Uterus (tissue), 4 donors: ENCODE results near the gene INS. TPM values are rescaled to one million over a fixed set of nuclear protein-coding genes. Genes with fewer than 3 reads are reported as not detected.

Source experiments
- DNase-seq, 2 donors: peaks; one replicate each; pipeline ENCODE4 v3.0.0-alpha.2; 2019 to 2020
- H3K27ac ChIP-seq, 2 donors: fragments of 200-600 bp; sonication (generic); 1 replicate in 1 of 2; 2 replicates in 1 of 2; pipeline ENCODE4 v1.5.1; 2016 to 2018
- H3K27me3 ChIP-seq, 2 donors: fragments of 200-600 bp; sonication (generic); one replicate each; pipeline ENCODE4 v1.5.1; 2018 to 2019; ENCODE audit warnings: control low read depth in 1 of 2
- H3K36me3 ChIP-seq, 2 donors: fragments of 200-600 bp; sonication (generic); one replicate each; pipeline ENCODE4 v1.5.1; 2019; ENCODE audit warnings: control low read depth in 1 of 2
- H3K4me1 ChIP-seq, 2 donors: fragments of 200-600 bp; sonication (generic); one replicate each; pipeline ENCODE4 v1.5.1; 2018 to 2019; ENCODE audit warnings: control low read depth in 1 of 2
- H3K4me3 ChIP-seq, 2 donors: fragments of 200-600 bp; sonication (generic); 1 replicate in 1 of 2; 2 replicates in 1 of 2; pipeline ENCODE4 v1.5.1; 2018 to 2019; ENCODE audit warnings: mild to moderate bottlenecking in 1 of 2
- H3K9me3 ChIP-seq, 2 donors: fragments of 200-600 bp; sonication (generic); one replicate each; pipeline ENCODE4 v1.5.1; 2019; ENCODE audit warnings: control low read depth in 1 of 2
- POLR2A ChIP-seq, 2 donors: fragments of 450-650 bp; IDR thresholded peaks; one replicate each; pipeline ENCODE4 v1.6.1; 2016; ENCODE audit warnings: antibody characterized with exemption in 2 of 2, mild to moderate bottlenecking in 1 of 2, moderate library complexity in 1 of 2
- intact Hi-C: fragments of 100-400 bp; cut with DNase I; formaldehyde crosslinking; loops from one replicate; pipeline ENCODE4 v1.15.1; 2023; ENCODE audit warnings: low total_unique reads
- total RNA-seq, 4 donors: library from RNA; depleted of rRNA in 3 of 4; stranded (reverse); fragments of >200 nt in 3 of 4; gene quantifications; one replicate each; pipeline versions ENCODE4 v1.1.0 to v1.2.4, GENCODE V29; 2014 to 2023
- TF ChIP-seq, protein P1 (sequence below), 4 experiments: fragments of 200-600 bp in 2 of 4; fragments of 450-650 bp in 2 of 4; sonication (generic) in 2 of 4; IDR thresholded peaks; one replicate each; pipeline ENCODE4 v1.5.1; 2016 to 2019; ENCODE audit warnings: antibody characterized with exemption in 4 of 4, mild to moderate bottlenecking in 2 of 4, moderate library complexity in 1 of 4
- donor health status: DM: yes; HTN: yes; CAD: no.

INS gene
- total RNA-seq, 4 donors from 2014 or later: not detected

DNA sequence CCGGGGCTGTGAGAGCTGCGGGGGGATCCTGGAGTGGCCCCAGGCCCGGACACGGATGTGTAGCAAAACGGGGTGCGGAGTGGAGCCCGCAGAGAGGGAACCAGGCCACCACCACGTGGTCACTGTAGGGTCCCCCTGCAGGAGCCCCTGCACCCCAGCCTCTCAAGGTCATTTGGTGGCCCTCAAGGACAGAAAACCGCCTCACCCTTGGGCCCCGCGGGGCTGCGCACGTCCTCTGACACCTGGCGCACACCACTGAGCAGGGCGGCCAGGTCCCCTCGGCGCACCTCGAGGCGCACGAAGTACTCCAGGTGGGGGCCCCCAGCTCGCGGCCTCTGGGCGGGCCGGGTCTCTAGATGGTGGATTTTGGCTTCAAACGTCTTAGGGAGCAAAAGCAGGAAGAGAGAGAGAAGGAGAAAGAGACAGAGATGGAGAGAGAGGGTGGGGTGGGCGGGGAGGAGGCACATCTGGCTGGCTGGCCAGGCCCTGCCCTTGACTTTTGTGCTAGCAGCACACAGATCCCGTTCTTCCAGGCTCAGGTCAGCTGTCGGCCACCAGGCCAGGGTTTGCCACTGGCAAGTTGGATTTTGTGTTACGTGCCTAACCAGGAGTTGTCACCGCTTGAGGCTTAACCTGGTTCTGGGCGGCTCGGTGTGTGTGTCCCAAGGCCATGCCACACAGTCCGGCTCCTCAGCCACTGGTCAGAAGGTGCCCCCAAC, 7.4 kb upstream of the INS start:
- TF ChIP-seq, protein P1, sequence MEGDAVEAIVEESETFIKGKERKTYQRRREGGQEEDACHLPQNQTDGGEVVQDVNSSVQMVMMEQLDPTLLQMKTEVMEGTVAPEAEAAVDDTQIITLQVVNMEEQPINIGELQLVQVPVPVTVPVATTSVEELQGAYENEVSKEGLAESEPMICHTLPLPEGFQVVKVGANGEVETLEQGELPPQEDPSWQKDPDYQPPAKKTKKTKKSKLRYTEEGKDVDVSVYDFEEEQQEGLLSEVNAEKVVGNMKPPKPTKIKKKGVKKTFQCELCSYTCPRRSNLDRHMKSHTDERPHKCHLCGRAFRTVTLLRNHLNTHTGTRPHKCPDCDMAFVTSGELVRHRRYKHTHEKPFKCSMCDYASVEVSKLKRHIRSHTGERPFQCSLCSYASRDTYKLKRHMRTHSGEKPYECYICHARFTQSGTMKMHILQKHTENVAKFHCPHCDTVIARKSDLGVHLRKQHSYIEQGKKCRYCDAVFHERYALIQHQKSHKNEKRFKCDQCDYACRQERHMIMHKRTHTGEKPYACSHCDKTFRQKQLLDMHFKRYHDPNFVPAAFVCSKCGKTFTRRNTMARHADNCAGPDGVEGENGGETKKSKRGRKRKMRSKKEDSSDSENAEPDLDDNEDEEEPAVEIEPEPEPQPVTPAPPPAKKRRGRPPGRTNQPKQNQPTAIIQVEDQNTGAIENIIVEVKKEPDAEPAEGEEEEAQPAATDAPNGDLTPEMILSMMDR (IDR thresholded peaks at IDR 0.05): no peak
- no peak for TF ChIP-seq POLR2A (IDR thresholded peaks at IDR 0.05)
- H3K9me3 ChIP-seq: no peaks in the 10 kb centered on the region
- no peak overlapping the region for H3K27ac ChIP-seq
- no peak for DNase-seq
- intact Hi-C loops: no loop called here
- H3K4me3 ChIP-seq: no peak overlapping the region
- peaks cover 0 to 3% of the 10 kb centered on the region in 2 donors for H3K4me1 ChIP-seq
- no peaks in the 10 kb centered on the region for H3K36me3 ChIP-seq
- no peaks in the 10 kb centered on the region for H3K27me3 ChIP-seq

DNA sequence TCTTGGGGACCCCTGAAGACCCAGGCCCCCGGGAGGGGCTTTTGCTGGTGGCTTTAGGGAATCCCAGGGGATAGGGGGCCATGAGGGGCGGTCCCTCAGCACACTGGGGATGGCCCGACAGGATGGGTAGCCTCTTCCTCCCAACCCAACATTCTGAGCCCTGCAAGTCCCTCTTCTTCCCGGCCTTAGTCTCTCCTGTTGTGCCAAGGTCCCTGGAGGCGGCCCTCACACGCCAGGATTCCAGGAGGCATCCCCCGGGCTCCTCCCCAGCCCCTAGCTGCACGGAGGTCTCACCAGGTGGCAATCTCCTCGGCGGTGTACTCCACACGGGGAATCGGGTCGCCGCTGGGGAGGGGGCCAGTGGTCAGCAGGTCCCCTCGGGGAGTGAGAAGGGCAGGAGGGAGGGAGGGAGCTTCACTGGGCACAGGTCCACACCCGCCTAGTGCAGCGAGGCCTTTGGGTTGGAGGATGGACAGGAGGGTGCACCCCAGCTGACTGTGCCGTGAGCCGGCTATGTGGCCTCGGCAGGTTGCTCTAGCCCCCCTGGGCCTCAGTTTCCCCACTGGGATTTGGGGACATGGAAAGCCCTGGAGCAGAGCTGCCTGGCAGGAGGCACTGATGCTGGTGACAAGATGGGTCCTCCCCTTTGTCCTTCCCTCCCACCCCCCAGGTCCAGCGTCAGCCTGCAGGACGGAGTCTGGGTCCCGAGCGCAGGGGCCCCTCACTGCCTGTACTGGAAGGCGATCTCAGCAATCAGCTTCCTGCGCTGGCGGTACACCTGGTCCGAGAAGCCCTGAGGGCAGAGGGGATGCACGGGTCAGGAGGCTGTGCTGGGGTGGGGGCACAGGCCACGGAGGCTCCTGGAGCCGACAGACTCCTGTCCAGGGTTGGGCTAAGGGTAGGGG, 6.4 kb upstream of the INS start:
- intact Hi-C loops: no loop called here
- Histone ChIP-seq H3K4me3 (no peak overlapping the region), H3K4me1 (peaks cover 0 to 3% of the 10 kb centered on the region in 2 donors), H3K36me3 (no peaks in the 10 kb centered on the region), H3K27ac (no peak overlapping the region), H3K27me3 (no peaks in the 10 kb centered on the region), H3K9me3 (no peaks in the 10 kb centered on the region)
- DNase-seq: no peak
- TF ChIP-seq, protein P1 (IDR thresholded peaks at IDR 0.05): no peak
- TF ChIP-seq POLR2A (IDR thresholded peaks at IDR 0.05): no peak

DNA sequence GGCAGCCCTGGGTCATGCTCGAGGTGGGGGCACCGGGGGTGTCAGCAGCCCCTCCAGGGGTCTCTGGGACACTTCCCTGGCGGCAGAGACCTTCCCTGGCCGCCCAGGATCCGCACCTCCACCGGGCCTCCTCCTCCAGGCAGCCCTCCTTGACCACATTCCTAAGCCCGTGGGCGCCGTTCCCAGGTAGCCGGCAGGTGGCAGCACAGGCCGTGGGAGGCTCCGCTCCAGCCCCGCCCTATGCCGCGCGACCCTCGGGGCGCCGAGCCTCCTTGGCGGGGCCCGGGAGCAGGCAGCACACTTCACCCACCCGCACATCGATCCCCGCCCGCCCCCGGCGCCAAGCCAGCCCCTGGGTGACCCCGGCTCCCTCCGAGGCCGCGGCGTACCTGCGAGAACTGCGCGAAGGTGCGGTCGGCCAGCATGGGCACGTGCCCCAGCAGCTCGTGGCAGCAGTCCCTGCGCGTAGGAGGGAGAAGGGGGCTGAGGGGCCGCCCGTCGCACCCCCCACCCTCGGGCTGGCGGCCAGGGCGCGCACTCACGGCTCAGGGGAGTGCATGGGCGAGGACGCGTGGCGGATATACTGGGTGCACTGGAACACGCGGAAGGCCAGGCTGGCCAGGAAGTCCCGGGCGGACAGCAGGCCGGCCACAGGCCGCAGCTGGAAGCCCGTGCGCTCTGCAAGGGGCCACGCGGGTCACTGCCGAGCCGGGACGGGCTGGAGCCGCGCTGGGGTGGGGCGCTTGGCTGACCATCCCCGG, 5.3 kb upstream of the INS start:
- H3K4me3 ChIP-seq: peak overlapping the region in 1 of 2 donors; percentile 21
- no peaks in the 10 kb centered on the region for H3K9me3 ChIP-seq
- H3K36me3 ChIP-seq: no peaks in the 10 kb centered on the region
- intact Hi-C loops: no loop called here
- no peak overlapping the region for H3K27ac ChIP-seq
- H3K27me3 ChIP-seq: no peaks in the 10 kb centered on the region
- H3K4me1 ChIP-seq: peaks cover 0 to 3% of the 10 kb centered on the region in 2 donors
- TF ChIP-seq POLR2A (IDR thresholded peaks at IDR 0.05): no peak
- TF ChIP-seq, protein P1 (IDR thresholded peaks at IDR 0.05): peak; percentile 33 to 50 (median 49)
- DNase-seq: no peak

DNA sequence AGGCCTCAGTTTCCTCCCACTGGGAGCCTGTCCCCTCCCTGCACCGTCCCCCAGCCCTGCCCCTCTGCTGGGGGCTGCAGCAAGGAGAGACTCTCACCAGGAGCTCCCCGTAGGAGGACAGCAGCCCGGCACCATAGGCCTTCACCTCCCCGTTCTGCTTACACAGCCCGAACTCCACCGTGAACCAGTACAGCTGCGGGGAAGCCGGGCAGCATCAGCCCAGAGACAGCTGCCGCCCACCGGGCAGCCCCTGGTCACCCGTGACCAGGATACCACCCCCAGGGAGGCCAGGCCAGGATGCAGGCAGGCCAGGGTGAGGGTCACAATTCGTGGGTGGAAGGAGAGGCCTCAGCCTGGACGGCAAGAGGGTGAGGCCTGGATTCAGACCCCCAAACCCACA, 4.6 kb upstream of the INS start:
- no peaks in the 10 kb centered on the region for H3K27me3 ChIP-seq

More for the DNA sequence above, 4.6 kb upstream of the INS start:
- no peak overlapping the region for H3K27ac ChIP-seq
- DNase-seq: no peak
- no peaks in the 10 kb centered on the region for H3K9me3 ChIP-seq
- H3K4me1 ChIP-seq: peaks cover 0 to 3% of the 10 kb centered on the region in 2 donors
- no peak overlapping the region for H3K4me3 ChIP-seq
- no peaks in the 10 kb centered on the region for H3K36me3 ChIP-seq
- intact Hi-C loops: no loop called here
- TF ChIP-seq POLR2A (IDR thresholded peaks at IDR 0.05): no peak
- TF ChIP-seq, protein P1 (IDR thresholded peaks at IDR 0.05): no peak
